Measurements from ENCODE around the gene RNASEH2A.
"Not testable (repeated sequence)": the region's sequence is repeated elsewhere in the genome, so short reads cannot be mapped to it uniquely, and the experiment has no call there.

- not testable (repeated sequence) for TF ChIP-seq CTCF, POLR2A (IDR thresholded peaks at IDR 0.05)
Measured at GRCh38 chr19:12817810-12818209, 11.4 kb downstream of the RNASEH2A start.

All from adrenal gland (tissue), 5 donors.